SH-SY5Y (cell line): ENCODE data around the gene HS6ST3.

Experiments
- GATA2 ChIP-seq: IDR thresholded peaks from 2 replicates; pipeline ENCODE4 v1.6.1; 2011; ENCODE audit warnings: mild to moderate bottlenecking, low read depth, low read length
- GATA3 ChIP-seq: IDR thresholded peaks from 2 replicates; pipeline ENCODE4 v1.6.1; 2011; ENCODE audit warnings: low read depth, mild to moderate bottlenecking, low read length, moderate library complexity

DNA sequence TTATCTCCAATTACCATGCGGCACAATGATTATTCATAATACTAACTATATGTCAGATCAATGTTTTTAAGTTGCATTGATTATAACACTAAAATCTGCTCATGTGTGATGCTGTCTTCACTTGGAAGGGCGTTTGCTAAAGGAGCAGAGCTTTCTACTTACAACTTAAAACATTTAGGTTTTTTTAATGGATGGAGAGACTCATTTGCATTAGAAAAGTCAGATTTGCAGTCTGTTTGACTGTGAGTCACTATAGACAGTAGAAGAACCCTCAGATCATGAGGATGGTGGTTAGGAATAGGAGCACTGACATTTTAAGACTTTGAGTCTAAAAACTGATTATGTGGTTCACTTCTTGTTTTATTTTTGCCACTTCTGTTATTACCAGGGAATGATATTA is 364.6 kb downstream of the HS6ST3 start:
- TF ChIP-seq GATA3 (no peak), GATA2 (no peak)
